GM12892 (cell line): ENCODE results near the gene ADARB2.

Experiments used
- POLR2A ChIP-seq: IDR thresholded peaks from 2 replicates; pipeline ENCODE4 v1.6.1; 2011; ENCODE audit warnings: low read depth, low read length, control low read depth
- POLR2AphosphoS5 ChIP-seq: IDR thresholded peaks from 2 replicates; pipeline ENCODE4 v1.6.1; 2011; ENCODE audit warnings: low read depth, low read length, control low read depth
- TAF1 ChIP-seq: IDR thresholded peaks from 2 replicates; pipeline ENCODE4 v1.6.1; 2011; ENCODE audit warnings: low read depth, mild to moderate bottlenecking, control low read depth, low read length, borderline replicate concordance

DNA sequence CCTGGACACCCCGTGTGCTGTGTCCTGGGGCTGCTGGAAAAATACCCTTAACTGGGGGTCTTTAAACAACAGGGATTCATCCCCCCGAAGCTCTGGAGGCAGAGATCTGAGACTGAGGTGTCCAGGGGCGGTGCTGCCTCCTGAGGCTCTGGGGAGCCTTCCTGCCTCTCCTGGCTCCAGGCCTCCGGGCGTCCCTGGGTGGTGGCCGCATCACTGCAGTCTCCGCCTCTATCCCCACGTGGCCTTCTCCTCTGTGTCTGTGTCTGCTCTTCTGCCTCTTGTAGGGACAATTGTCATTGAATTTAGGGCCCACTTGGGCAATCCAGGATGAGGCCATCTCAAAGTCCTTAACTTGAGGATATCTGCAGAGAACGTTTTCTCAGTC lies 464.6 kb downstream of the ADARB2 start:
- no peak for TF ChIP-seq POLR2AphosphoS5
- no peak for TF ChIP-seq TAF1
- no peak for TF ChIP-seq POLR2A
